Measurements from ENCODE around the gene KLK3. TPM values are rescaled to one million over a fixed set of nuclear protein-coding genes. Genes with fewer than 3 reads are reported as not detected.
"Not testable (repeated sequence)": the region's sequence is repeated elsewhere in the genome, so short reads cannot be mapped to it uniquely, and the experiment has no call there.

KLK3 gene
- total and polyA plus RNA-seq, 11 donors, result not detected

DNA sequence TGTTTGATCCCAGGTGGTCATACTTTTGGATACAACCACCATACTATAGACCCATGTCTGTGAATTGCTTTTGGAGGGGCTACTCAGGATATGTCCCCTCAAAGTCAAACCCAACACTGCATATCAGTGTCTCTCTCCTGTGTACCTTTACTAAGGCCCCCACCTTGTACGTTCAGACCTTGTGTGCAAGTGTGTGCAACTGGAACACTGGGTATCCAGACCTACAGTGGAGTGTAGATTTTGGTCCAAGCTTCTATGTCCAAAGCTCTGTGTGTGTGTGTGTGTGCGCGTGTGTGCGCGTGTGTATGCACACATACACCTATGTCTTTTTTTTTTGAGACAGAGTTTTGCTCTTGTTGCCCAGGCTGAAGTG lies 36.5 kb downstream of the KLK3 start:
- Histone ChIP-seq H3K4me3 (no peak overlapping the region), H3K27me3 (peaks cover 0 to 31% (median 5%) of the 10 kb centered on the region in 9 donors), H3K4me1 (no peaks in the 10 kb centered on the region), H3K36me3 (no peaks in the 10 kb centered on the region), H3K9me3 (no peaks in the 10 kb centered on the region), H3K27ac (no peak overlapping the region)
- ATAC-seq (no peak), DNase-seq (no peak)
- 74 to 85% (median 84%) methylated on average over 5 of the region's 5 CpGs for WGBS, 4 donors
- no peak for TF ChIP-seq POLR2A (IDR thresholded peaks at IDR 0.05)
- TF ChIP-seq CTCF (IDR thresholded peaks at IDR 0.05), result no peak
- intact Hi-C loops (cut with DNase I), result no loop called here

DNA sequence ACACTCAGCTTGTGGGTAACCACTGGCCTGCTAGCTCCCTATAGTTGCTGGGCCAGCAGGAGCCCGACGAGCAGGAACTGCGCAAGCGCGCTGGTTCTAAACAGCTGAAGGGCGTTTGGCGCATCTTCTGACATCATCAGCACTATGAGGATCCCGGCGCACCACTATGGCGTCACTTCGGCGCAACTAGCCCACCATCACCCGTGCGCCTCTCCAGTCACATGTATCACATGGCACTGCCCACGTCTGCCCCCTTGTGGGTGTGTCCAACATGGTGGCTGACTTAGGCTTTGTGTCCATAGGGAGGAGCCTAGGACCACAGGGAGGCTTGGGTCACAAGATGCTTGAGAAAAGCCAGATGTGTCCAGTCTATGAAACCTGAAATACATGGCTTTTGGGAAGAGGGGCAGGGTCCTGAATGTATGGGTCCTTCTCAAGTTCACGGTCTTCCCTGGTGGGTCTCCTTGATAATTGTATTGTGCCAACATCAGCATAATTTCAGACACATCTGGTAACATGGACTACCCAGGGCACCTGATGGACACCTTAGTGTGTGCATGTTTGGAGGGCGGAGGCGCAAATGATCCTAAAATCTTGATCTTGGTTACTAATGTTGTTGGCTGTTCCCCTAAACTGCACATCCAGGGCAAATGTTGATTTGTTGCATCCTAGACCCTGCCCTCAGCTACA lies 38.5 kb downstream of the KLK3 start:
- H3K27me3 ChIP-seq, result peaks cover 0 to 35% (median 2%) of the 10 kb centered on the region in 9 donors
- DNase-seq (no peak), ATAC-seq (no peak)
- no peak overlapping the region for H3K27ac ChIP-seq
- no peaks in the 10 kb centered on the region for H3K36me3 ChIP-seq
- H3K4me3 ChIP-seq, result no peak overlapping the region
- H3K4me1 ChIP-seq, result no peaks in the 10 kb centered on the region
- TF ChIP-seq CTCF (IDR thresholded peaks at IDR 0.05), result no peak
- no peak for TF ChIP-seq POLR2A (IDR thresholded peaks at IDR 0.05)
- intact Hi-C loops (cut with DNase I), result no loop called here
- WGBS, 4 donors, result 85 to 88% (median 88%) methylated on average over 10 to 18 of the region's 18 CpGs
- H3K9me3 ChIP-seq, result no peaks in the 10 kb centered on the region

- 64 to 70% (median 64%) methylated on average over 10 of the region's 10 CpGs for WGBS, 4 donors
- Histone ChIP-seq H3K9me3 (no peaks in the 10 kb centered on the region), H3K27ac (no peak overlapping the region), H3K36me3 (no peaks in the 10 kb centered on the region), H3K4me3 (no peak overlapping the region), H3K4me1 (no peaks in the 10 kb centered on the region), H3K27me3 (peaks cover 0 to 29% (median 0%) of the 10 kb centered on the region in 9 donors)
- DNase-seq (no peak), ATAC-seq (peak in 1 of 4 donors; percentile 31)
- TF ChIP-seq CTCF (IDR thresholded peaks at IDR 0.05) (no peak), POLR2A (IDR thresholded peaks at IDR 0.05) (no peak)
- intact Hi-C loops (cut with DNase I), result no loop called here
These were observed 40.0 kb downstream of the KLK3 start for GRCh38 chr19:50894478-50895356.

GRCh38 chr19:50896089-50896590 lies 41.4 kb downstream of the KLK3 start:
- ATAC-seq; H3K27ac ChIP-seq; intact Hi-C loops (cut with DNase I); H3K4me1 ChIP-seq; DNase-seq; H3K9me3 ChIP-seq; H3K36me3 ChIP-seq; H3K4me3 ChIP-seq: not testable (repeated sequence)
- H3K27me3 ChIP-seq, result peaks cover 0 to 36% (median 0%) of the 10 kb centered on the region in 9 donors
- WGBS, 4 donors, result 82 to 85% (median 84%) methylated on average over 9 of the region's 9 CpGs

Data from heart left ventricle (tissue), 16 donors.